ENCODE results near the gene IGLON5.

GRCh38 chr19:51345076-51345620, 33.7 kb downstream of the IGLON5 start:
- no peak for TF ChIP-seq CTCF (IDR thresholded peaks at IDR 0.05)
- no peak for TF ChIP-seq POLR2A (IDR thresholded peaks at IDR 0.05)
